Measurements from ENCODE around the gene ANKS3. TPM values are rescaled to one million over a fixed set of nuclear protein-coding genes. Genes with fewer than 3 reads are reported as not detected.
"Not testable (repeated sequence)": the region's sequence is repeated elsewhere in the genome, so short reads cannot be mapped to it uniquely, and the experiment has no call there.

The ANKS3 gene
- total RNA-seq, 1 donor from 2014 or later: 25.8 TPM

GRCh38 chr16:4749700-4750257 lies 15.7 kb upstream of the ANKS3 start:
- H3K4me1 Mint-ChIP-seq (ENCODE audit: low read depth): peaks cover 12% of the 10 kb centered on the region
- no peak for DNase-seq (ENCODE audit: low spot score)
- H3K36me3 Mint-ChIP-seq (ENCODE audit: low read depth): peaks cover 4% of the 10 kb centered on the region
- no peaks in the 10 kb centered on the region for H3K27me3 Mint-ChIP-seq (ENCODE audit: insufficient read depth)
- no peak overlapping the region for H3K4me3 Mint-ChIP-seq
- no peaks in the 10 kb centered on the region for H3K9me3 Mint-ChIP-seq
- intact Hi-C loops (cut with micrococcal nuclease): no loop called here
- H3K27ac Mint-ChIP-seq: no peak overlapping the region

GRCh38 chr16:4748682-4749411 lies 14.8 kb upstream of the ANKS3 start:
- no peaks in the 10 kb centered on the region for H3K27me3 Mint-ChIP-seq (ENCODE audit: insufficient read depth)
- H3K27ac Mint-ChIP-seq: peak overlapping the region; percentile 58
- H3K36me3 Mint-ChIP-seq (ENCODE audit: low read depth): peaks cover 2% of the 10 kb centered on the region
- intact Hi-C loops (cut with micrococcal nuclease): no loop called here
- no peak overlapping the region for H3K4me3 Mint-ChIP-seq
- no peaks in the 10 kb centered on the region for H3K9me3 Mint-ChIP-seq
- H3K4me1 Mint-ChIP-seq (ENCODE audit: low read depth): peaks cover 12% of the 10 kb centered on the region
- DNase-seq (ENCODE audit: low spot score): no peak

- H3K36me3 Mint-ChIP-seq (ENCODE audit: low read depth): peaks cover under 1% of the 10 kb centered on the region
- intact Hi-C loops (cut with micrococcal nuclease): no loop called here
- no peak for DNase-seq (ENCODE audit: low spot score)
- peaks cover 17% of the 10 kb centered on the region for H3K4me1 Mint-ChIP-seq (ENCODE audit: low read depth)
- H3K4me3 Mint-ChIP-seq: no peak overlapping the region
- H3K9me3 Mint-ChIP-seq: no peaks in the 10 kb centered on the region
- H3K27me3 Mint-ChIP-seq (ENCODE audit: insufficient read depth): no peaks in the 10 kb centered on the region
- peak overlapping the region; percentile 1 for H3K27ac Mint-ChIP-seq
These were observed 14.0 kb upstream of the ANKS3 start for GRCh38 chr16:4747906-4748681.

GRCh38 chr16:4746991-4747574 lies 13.0 kb upstream of the ANKS3 start:
- intact Hi-C loops (cut with micrococcal nuclease): no loop called here
- no peaks in the 10 kb centered on the region for H3K36me3 Mint-ChIP-seq (ENCODE audit: low read depth)
- no peaks in the 10 kb centered on the region for H3K27me3 Mint-ChIP-seq (ENCODE audit: insufficient read depth)
- H3K9me3 Mint-ChIP-seq: no peaks in the 10 kb centered on the region
- no peak overlapping the region for H3K27ac Mint-ChIP-seq
- H3K4me1 Mint-ChIP-seq (ENCODE audit: low read depth): peaks cover 22% of the 10 kb centered on the region
- no peak for DNase-seq (ENCODE audit: low spot score)
- H3K4me3 Mint-ChIP-seq: no peak overlapping the region

- Mint-ChIP-seq H3K4me1 (ENCODE audit: low read depth) (peaks cover 22% of the 10 kb centered on the region), H3K4me3 (no peak overlapping the region), H3K9me3 (no peaks in the 10 kb centered on the region), H3K27ac (no peak overlapping the region), H3K36me3 (ENCODE audit: low read depth) (no peaks in the 10 kb centered on the region), H3K27me3 (ENCODE audit: insufficient read depth) (no peaks in the 10 kb centered on the region)
- no peak for DNase-seq (ENCODE audit: low spot score)
- intact Hi-C loops (cut with micrococcal nuclease): no loop called here
These were observed 12.1 kb upstream of the ANKS3 start for GRCh38 chr16:4746215-4746614.

- H3K36me3 Mint-ChIP-seq (ENCODE audit: low read depth): no peaks in the 10 kb centered on the region
- peaks cover 22% of the 10 kb centered on the region for H3K4me1 Mint-ChIP-seq (ENCODE audit: low read depth)
- no peaks in the 10 kb centered on the region for H3K9me3 Mint-ChIP-seq
- intact Hi-C loops (cut with micrococcal nuclease): no loop called here
- no peaks in the 10 kb centered on the region for H3K27me3 Mint-ChIP-seq (ENCODE audit: insufficient read depth)
- DNase-seq (ENCODE audit: low spot score): no peak
- H3K4me3 Mint-ChIP-seq: no peak overlapping the region
- H3K27ac Mint-ChIP-seq: no peak overlapping the region
These were observed 11.2 kb upstream of the ANKS3 start for GRCh38 chr16:4745274-4745569.

- Mint-ChIP-seq H3K27me3 (ENCODE audit: insufficient read depth) (no peaks in the 10 kb centered on the region), H3K36me3 (ENCODE audit: low read depth) (no peaks in the 10 kb centered on the region), H3K9me3 (no peaks in the 10 kb centered on the region), H3K4me1 (ENCODE audit: low read depth) (peaks cover 22% of the 10 kb centered on the region), H3K4me3 (no peak overlapping the region), H3K27ac (no peak overlapping the region)
- intact Hi-C loops (cut with micrococcal nuclease): no loop called here
- no peak for DNase-seq (ENCODE audit: low spot score)
These were observed 10.6 kb upstream of the ANKS3 start for GRCh38 chr16:4744555-4745273.

GRCh38 chr16:4743226-4743878 lies 9.3 kb upstream of the ANKS3 start:
- Mint-ChIP-seq H3K27ac (no peak overlapping the region), H3K4me3 (peak overlapping the region; percentile 20), H3K36me3 (ENCODE audit: low read depth) (no peaks in the 10 kb centered on the region), H3K9me3 (no peaks in the 10 kb centered on the region), H3K4me1 (ENCODE audit: low read depth) (peaks cover 20% of the 10 kb centered on the region), H3K27me3 (ENCODE audit: insufficient read depth) (no peaks in the 10 kb centered on the region)
- intact Hi-C loops (cut with micrococcal nuclease): no loop called here
- no peak for DNase-seq (ENCODE audit: low spot score)

- H3K27me3 Mint-ChIP-seq (ENCODE audit: insufficient read depth); H3K4me3 Mint-ChIP-seq; H3K9me3 Mint-ChIP-seq; DNase-seq (ENCODE audit: low spot score); H3K27ac Mint-ChIP-seq; intact Hi-C loops (cut with micrococcal nuclease); H3K36me3 Mint-ChIP-seq (ENCODE audit: low read depth): not testable (repeated sequence)
- peaks cover 27% of the 10 kb centered on the region for H3K4me1 Mint-ChIP-seq (ENCODE audit: low read depth)
These were observed 4.3 kb upstream of the ANKS3 start for GRCh38 chr16:4738370-4738769.

GRCh38 chr16:4737545-4737944 lies 3.5 kb upstream of the ANKS3 start:
- H3K36me3 Mint-ChIP-seq (ENCODE audit: low read depth): peaks cover 1% of the 10 kb centered on the region

GRCh38 chr16:4736546-4736945 lies 2.5 kb upstream of the ANKS3 start:
- H3K4me1 Mint-ChIP-seq (ENCODE audit: low read depth): peaks cover 26% of the 10 kb centered on the region
- intact Hi-C loops (cut with micrococcal nuclease): no loop called here
- no peaks in the 10 kb centered on the region for H3K27me3 Mint-ChIP-seq (ENCODE audit: insufficient read depth)
- no peak overlapping the region for H3K27ac Mint-ChIP-seq
- H3K4me3 Mint-ChIP-seq: peak overlapping the region; percentile 13
- DNase-seq (ENCODE audit: low spot score): no peak
- H3K9me3 Mint-ChIP-seq: no peaks in the 10 kb centered on the region
- peaks cover 1% of the 10 kb centered on the region for H3K36me3 Mint-ChIP-seq (ENCODE audit: low read depth)

More at GRCh38 chr16:4737545-4737944, 3.5 kb upstream of the ANKS3 start:
- intact Hi-C loops (cut with micrococcal nuclease): no loop called here
- no peak for DNase-seq (ENCODE audit: low spot score)
- Mint-ChIP-seq H3K4me3 (no peak overlapping the region), H3K27me3 (ENCODE audit: insufficient read depth) (no peaks in the 10 kb centered on the region), H3K27ac (no peak overlapping the region), H3K4me1 (ENCODE audit: low read depth) (peaks cover 26% of the 10 kb centered on the region), H3K9me3 (no peaks in the 10 kb centered on the region)

Data from activated T-helper 1 cell treated with anti-CD3 and anti-CD28 coated beads, Interleukin-12 subunit alpha, Interleukin-12 subunit beta, Interleukin-2, Interleukin-4 antibody, amounts not matched to agents 30 ng/mL and 10 ng/mL and 1 ng/mL, durations not matched to agents 14 hours and 24 hours and 36 hours (primary cell).